Peyer's patch (tissue), 4 donors: ENCODE data around the gene CDH12. TPM values are rescaled to one million over a fixed set of nuclear protein-coding genes. Genes with fewer than 3 reads are reported as not detected.
"Not testable (repeated sequence)": the region's sequence is repeated elsewhere in the genome, so short reads cannot be mapped to it uniquely, and the experiment has no call there.

ENCODE experiments used
- DNase-seq, 3 donors: peaks; one replicate each; pipeline ENCODE4 v3.0.0-alpha.2; 2017 to 2019
- H3K27ac ChIP-seq, 4 donors: fragments of 200-600 bp; sonication (generic); one replicate each; pipeline ENCODE4 v1.5.1; 2016 to 2019
- H3K27me3 ChIP-seq, 2 donors: fragments of 200-600 bp; sonication (generic); one replicate each; pipeline ENCODE4 v1.5.1; 2019
- H3K36me3 ChIP-seq, 3 donors: fragments of 200-600 bp; sonication (generic); one replicate each; pipeline ENCODE4 v1.5.1; 2016 to 2019
- H3K4me1 ChIP-seq, 4 donors: fragments of 200-600 bp; sonication (generic); one replicate each; pipeline ENCODE4 v1.5.1; 2016 to 2019
- H3K4me3 ChIP-seq, 4 donors: fragments of 200-600 bp; sonication (generic); 1 replicate in 3 of 4; 2 replicates in 1 of 4; pipeline ENCODE4 v1.5.1; 2016 to 2019; ENCODE audit warnings: mild to moderate bottlenecking in 1 of 4
- H3K9me3 ChIP-seq, 4 donors: fragments of 200-600 bp; sonication (generic); one replicate each; pipeline ENCODE4 v1.5.1; 2016 to 2019; ENCODE audit warnings: mild to moderate bottlenecking in 1 of 4
- POLR2A ChIP-seq, 2 donors: fragments of 450-650 bp; IDR thresholded peaks; one replicate each; pipeline ENCODE4 v1.5.1; 2017; ENCODE audit warnings: antibody characterized with exemption in 2 of 2, mild to moderate bottlenecking in 2 of 2, moderate library complexity in 2 of 2
- total RNA-seq, 4 donors: library from RNA; depleted of rRNA; stranded (reverse); fragments of >200 nt; gene quantifications; one replicate each; pipeline ENCODE4 v1.1.0, GENCODE V29; 2016
- TF ChIP-seq, protein P1 (sequence below), 6 experiments: fragments of 450-650 bp in 4 of 6; fragments of 200-600 bp in 2 of 6; sonication (generic) in 1 of 6; IDR thresholded peaks; one replicate each; pipeline ENCODE4 v1.5.1; 2017 to 2019; ENCODE audit warnings: antibody characterized with exemption in 6 of 6, mild to moderate bottlenecking in 3 of 6, moderate library complexity in 1 of 6

The CDH12 gene
- total RNA-seq, 4 donors from 2014 or later: not detected

DNA sequence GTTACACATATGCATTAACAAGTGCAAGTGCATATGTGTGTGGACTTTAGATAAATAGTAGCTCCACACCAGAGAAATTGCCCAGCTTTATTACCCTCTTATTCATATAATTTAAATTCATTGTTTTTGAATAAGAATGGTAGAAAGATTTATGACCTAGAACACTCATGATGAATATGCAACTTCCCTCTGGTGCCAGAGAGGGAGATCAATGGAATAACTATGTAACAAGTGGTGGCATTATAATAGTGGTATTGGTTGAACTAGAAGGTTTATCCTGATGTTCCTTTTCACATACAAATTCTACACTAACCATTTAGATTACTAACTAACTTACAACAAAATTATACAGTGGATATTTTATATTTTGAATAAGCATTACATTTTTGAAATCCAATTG lies 607.4 kb downstream of the CDH12 start:
- no peaks in the 10 kb centered on the region for H3K36me3 ChIP-seq
- no peak overlapping the region for H3K4me3 ChIP-seq

DNA sequence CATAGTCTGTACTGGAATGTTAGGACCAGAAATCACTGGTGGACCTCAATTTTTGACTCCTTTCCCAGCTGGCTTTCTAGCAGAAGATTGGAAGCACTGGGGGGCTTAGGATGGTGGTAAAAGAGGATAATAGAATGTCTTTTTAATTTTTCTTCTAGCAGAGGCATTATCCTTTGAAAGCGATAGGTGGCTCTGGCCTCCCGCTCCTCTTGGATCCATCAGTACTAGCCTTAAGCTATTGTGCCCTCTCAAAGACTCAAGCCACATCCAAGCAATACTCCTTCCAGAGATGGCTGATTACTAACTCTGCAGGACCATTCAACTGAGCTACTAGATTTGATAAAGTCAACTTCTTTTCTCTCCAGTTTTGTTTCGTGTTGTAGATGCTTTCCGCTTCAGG lies 610.6 kb downstream of the CDH12 start:
- no peaks in the 10 kb centered on the region for H3K4me1 ChIP-seq

More for the DNA sequence above, 607.4 kb downstream of the CDH12 start:
- H3K9me3 ChIP-seq: no peaks in the 10 kb centered on the region
- H3K27ac ChIP-seq: no peak overlapping the region
- H3K4me1 ChIP-seq: no peaks in the 10 kb centered on the region
- DNase-seq: no peak
- TF ChIP-seq POLR2A (IDR thresholded peaks at IDR 0.05): no peak
- TF ChIP-seq, protein P1, sequence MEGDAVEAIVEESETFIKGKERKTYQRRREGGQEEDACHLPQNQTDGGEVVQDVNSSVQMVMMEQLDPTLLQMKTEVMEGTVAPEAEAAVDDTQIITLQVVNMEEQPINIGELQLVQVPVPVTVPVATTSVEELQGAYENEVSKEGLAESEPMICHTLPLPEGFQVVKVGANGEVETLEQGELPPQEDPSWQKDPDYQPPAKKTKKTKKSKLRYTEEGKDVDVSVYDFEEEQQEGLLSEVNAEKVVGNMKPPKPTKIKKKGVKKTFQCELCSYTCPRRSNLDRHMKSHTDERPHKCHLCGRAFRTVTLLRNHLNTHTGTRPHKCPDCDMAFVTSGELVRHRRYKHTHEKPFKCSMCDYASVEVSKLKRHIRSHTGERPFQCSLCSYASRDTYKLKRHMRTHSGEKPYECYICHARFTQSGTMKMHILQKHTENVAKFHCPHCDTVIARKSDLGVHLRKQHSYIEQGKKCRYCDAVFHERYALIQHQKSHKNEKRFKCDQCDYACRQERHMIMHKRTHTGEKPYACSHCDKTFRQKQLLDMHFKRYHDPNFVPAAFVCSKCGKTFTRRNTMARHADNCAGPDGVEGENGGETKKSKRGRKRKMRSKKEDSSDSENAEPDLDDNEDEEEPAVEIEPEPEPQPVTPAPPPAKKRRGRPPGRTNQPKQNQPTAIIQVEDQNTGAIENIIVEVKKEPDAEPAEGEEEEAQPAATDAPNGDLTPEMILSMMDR (IDR thresholded peaks at IDR 0.05): no peak
- H3K27me3 ChIP-seq: no peaks in the 10 kb centered on the region

DNA sequence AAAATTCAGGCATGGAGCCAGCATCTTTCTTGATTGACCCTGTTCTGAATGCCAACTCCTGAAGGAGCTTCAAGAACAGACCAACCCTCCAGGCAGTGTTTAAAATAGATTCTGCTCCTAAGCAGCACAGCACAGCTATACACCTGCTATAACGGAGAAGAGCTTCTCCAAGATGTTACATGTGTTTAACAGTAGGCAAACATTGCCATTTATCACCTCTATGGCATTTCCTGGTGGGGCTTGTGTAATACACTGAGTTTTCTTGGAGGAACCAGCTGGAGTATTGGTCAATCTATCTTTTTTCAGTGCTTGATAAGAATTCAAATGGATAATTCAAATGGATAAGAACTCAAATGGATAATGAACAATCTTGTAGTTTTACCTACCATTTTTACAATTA lies 615.1 kb downstream of the CDH12 start:
- no peaks in the 10 kb centered on the region for H3K9me3 ChIP-seq
- no peaks in the 10 kb centered on the region for H3K27me3 ChIP-seq
- no peak overlapping the region for H3K4me3 ChIP-seq
- no peak overlapping the region for H3K27ac ChIP-seq
- no peaks in the 10 kb centered on the region for H3K4me1 ChIP-seq
- H3K36me3 ChIP-seq: no peaks in the 10 kb centered on the region
- TF ChIP-seq POLR2A (IDR thresholded peaks at IDR 0.05): no peak
- TF ChIP-seq, protein P1 (IDR thresholded peaks at IDR 0.05): no peak
- no peak for DNase-seq

More for the DNA sequence above, 610.6 kb downstream of the CDH12 start:
- H3K27ac ChIP-seq: no peak overlapping the region
- H3K36me3 ChIP-seq: no peaks in the 10 kb centered on the region
- no peak for TF ChIP-seq POLR2A (IDR thresholded peaks at IDR 0.05)
- TF ChIP-seq, protein P1 (IDR thresholded peaks at IDR 0.05): no peak
- no peaks in the 10 kb centered on the region for H3K27me3 ChIP-seq
- DNase-seq: no peak
- no peaks in the 10 kb centered on the region for H3K9me3 ChIP-seq
- no peak overlapping the region for H3K4me3 ChIP-seq

DNA sequence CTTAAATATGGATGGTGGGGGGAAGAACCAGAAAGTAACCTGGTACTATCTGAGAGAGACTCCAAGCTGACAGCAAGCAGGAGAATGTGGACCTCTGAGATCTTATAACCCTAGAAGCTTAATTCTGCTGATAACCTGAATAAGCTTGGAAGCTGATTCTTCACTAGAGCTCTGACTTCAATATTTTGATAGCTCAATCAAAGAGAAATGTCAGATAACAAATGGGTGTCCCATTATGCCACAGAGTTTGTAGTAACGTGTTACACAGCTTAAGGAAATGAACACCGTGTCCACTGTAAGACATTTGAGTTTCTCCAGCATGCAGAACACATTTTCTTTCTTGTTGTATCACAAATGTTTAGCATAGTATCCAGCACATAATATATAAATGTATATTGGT lies 626.7 kb downstream of the CDH12 start:
- Histone ChIP-seq H3K9me3 (no peaks in the 10 kb centered on the region), H3K4me3 (no peak overlapping the region), H3K27me3 (no peaks in the 10 kb centered on the region), H3K27ac (no peak overlapping the region), H3K36me3 (no peaks in the 10 kb centered on the region), H3K4me1 (no peaks in the 10 kb centered on the region)
- no peak for DNase-seq
- TF ChIP-seq, protein P1 (IDR thresholded peaks at IDR 0.05): no peak
- TF ChIP-seq POLR2A (IDR thresholded peaks at IDR 0.05): no peak

DNA sequence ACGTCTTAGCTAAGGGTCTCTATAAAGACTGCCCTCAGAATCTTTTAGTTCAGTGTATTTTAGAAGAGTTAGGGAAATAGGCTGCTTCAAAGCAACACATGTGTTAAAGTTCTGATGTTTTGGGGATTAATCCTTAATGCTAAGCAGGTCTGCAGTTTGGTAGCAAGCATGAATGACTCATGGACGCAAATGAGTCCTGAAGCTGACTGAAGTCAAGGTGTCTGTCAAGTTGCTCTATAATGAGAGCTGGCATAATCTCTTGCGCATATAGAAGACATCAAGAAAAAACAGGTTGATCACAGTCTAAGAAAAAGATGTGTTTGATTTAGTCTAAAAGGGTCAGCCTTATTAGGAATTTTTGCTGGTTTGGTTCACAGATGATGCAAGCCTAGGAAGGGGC lies 630.1 kb downstream of the CDH12 start:
- Histone ChIP-seq H3K4me3 (no peak overlapping the region), H3K9me3 (no peaks in the 10 kb centered on the region), H3K27me3 (no peaks in the 10 kb centered on the region), H3K4me1 (no peaks in the 10 kb centered on the region), H3K27ac (no peak overlapping the region), H3K36me3 (no peaks in the 10 kb centered on the region)
- TF ChIP-seq POLR2A (IDR thresholded peaks at IDR 0.05): no peak
- TF ChIP-seq, protein P1 (IDR thresholded peaks at IDR 0.05): no peak
- no peak for DNase-seq

DNA sequence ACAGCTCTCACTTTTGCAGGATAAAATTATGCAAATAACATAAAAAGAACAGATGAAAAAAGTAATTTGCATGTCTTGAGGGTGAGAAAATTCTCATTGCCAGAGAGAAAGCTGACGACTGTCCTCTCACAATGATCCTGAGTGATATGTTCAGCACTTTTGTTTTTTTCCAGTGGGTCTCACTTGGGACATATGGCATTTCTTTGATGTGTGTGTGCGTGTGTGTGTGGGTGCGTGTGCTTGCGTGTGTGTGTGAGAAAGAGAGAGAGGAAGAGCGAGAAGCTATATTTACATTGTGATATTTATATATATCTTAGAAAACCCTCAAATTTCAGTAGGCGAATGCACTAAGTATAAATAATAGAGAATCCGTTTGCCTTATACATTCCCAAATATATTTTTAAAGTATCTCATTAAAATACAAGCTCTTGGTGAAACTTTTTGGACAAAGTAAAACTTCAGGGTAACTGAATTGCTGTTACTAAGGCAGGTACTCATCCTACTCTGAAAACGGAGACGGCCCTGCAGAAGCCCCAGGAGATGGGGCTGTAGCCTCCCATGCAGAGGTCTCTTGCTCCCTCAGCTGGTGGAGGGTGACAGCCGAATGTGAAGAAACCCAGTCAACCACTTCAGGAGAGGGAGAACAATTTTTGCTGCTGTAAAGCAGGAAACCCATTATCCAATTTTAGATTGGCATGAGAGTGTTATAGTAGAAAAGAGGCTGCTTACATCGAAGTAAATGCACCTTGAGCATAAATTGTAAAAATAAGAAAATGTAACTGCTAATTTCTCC lies 639.2 kb downstream of the CDH12 start:
- not testable (repeated sequence) for DNase-seq, H3K27ac ChIP-seq, H3K27me3 ChIP-seq, H3K4me1 ChIP-seq, H3K4me3 ChIP-seq, H3K36me3 ChIP-seq, H3K9me3 ChIP-seq

DNA sequence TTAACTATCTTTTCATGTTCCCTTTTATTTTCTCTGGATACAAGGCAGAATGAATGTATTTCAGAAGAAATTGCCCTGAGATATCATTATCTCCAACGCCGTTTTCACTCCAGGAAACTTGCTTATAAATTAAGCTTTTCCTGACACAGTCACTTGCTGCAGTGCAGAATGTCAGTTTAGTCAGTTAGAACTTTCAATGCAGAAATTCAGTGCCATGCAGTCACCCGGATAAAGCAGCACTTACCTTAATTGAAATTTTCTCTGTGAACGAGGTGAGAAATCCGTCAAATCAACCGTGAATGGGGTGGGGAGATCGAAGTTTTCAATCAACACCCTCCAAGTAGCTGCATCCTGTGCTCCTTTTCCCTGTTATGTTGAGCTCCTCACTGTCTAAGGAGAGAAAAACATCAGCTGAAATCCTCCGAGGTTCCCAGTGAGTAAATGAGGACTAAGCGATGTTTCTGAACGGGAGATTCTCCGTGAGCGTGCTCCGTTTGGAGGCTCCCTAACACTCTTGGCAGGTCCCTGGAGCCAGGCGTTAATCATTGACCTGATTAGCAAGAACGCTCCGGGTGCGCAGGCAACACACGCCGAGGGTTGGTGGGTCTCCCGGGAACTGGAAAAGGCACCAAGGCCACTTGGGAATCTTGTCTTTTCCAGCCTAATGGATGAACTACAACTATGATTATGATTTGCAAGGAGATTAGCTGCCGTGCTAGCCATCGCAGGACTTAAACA lies 640.7 kb downstream of the CDH12 start:
- not testable (repeated sequence) for H3K27ac ChIP-seq, H3K4me1 ChIP-seq, H3K27me3 ChIP-seq, H3K4me3 ChIP-seq, H3K36me3 ChIP-seq, DNase-seq, H3K9me3 ChIP-seq

DNA sequence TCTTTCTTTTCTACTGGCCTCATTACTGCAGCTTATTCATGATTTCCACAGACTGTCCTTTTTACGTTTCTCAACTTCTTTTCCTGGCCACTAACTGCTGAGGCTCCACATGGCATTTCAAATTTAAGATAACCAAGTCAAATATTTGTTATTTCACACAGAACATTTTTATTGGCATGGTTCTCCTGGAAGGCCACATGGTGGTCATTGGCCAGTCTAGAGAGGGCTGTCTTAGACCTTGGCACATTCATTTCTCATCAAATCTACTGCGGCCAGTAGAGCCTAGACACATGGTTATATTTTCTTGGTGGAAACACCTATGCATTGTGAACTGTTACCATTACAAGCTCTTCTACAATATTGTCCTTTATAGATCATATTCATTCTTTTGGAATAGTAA lies 644.7 kb downstream of the CDH12 start:
- not testable (repeated sequence) for H3K27me3 ChIP-seq, H3K4me1 ChIP-seq, DNase-seq, H3K36me3 ChIP-seq, H3K9me3 ChIP-seq, H3K27ac ChIP-seq, H3K4me3 ChIP-seq

DNA sequence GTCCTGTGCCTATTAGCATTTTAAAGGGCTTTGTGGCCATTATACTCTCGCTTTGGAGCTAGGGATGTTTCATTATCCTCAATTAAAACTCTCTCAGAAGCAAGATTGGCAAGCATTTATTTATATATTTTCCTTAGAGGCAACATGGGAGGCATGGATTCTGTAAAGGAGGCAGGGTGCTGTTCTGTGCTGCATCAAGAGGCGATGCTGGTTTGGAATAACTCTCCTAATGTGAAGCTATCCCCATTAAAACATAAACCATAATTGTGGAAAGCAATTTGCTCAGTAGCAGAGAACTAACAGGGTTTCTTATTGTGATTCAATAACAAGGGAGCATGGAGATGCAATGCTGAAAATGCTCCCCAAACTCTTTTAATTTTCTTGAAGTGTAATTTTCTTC lies 664.5 kb downstream of the CDH12 start:
- H3K9me3 ChIP-seq, H3K27me3 ChIP-seq, H3K27ac ChIP-seq, H3K4me1 ChIP-seq, H3K4me3 ChIP-seq, DNase-seq, H3K36me3 ChIP-seq: not testable (repeated sequence)
